SK-N-SH treated with all-trans-retinoic acid at 6 μM for 48 hours (cell line): ENCODE measurements around the gene PALB2.

ENCODE experiments used
- ATAC-seq: fragments of 200-7000 bp; cut with Tn5 transposase; 3 replicates; pipeline ENCODE4 v1.9.1; 2020; ENCODE audit warnings: mild to moderate bottlenecking, moderate library complexity
- ARNTL ChIP-seq: fragments of 450-650 bp; formaldehyde crosslinking; IDR thresholded peaks from 2 replicates; pipeline ENCODE4 v1.5.0; 2020; ENCODE audit warnings: low read depth, mild to moderate bottlenecking, moderate library complexity, borderline replicate concordance
- BACH2 ChIP-seq: fragments of 250-450 bp; sonication (Bioruptor Pico); IDR thresholded peaks from 2 replicates; pipeline ENCODE4 v1.9.0; 2021; ENCODE audit warnings: mild to moderate bottlenecking, borderline replicate concordance
- ESRRG ChIP-seq: fragments of 250-450 bp; sonication (Bioruptor Pico); IDR thresholded peaks from 2 replicates; pipeline ENCODE4 v1.6.1; 2021; ENCODE audit warnings: mild to moderate bottlenecking
- GLIS3 ChIP-seq: fragments of 250-450 bp; sonication (Bioruptor Pico); IDR thresholded peaks from 2 replicates; pipeline ENCODE4 v1.5.0; 2020; ENCODE audit warnings: mild to moderate bottlenecking, moderate library complexity
- ISL1 ChIP-seq: fragments of 250-450 bp; sonication (Bioruptor Pico); IDR thresholded peaks from 2 replicates; pipeline ENCODE4 v2.1.2; 2022; ENCODE audit warnings: mild to moderate bottlenecking, moderate library complexity
- OSR1 ChIP-seq: fragments of 250-450 bp; sonication (Bioruptor Pico); IDR thresholded peaks from 2 replicates; pipeline ENCODE4 v1.8.0; 2022; ENCODE audit warnings: moderate library complexity, mild to moderate bottlenecking, inconsistent platforms
- PATZ1 ChIP-seq: fragments of 250-450 bp; sonication (Bioruptor Pico); IDR thresholded peaks from 2 replicates; pipeline ENCODE4 v1.8.0; 2020; ENCODE audit warnings: mild to moderate bottlenecking, moderate library complexity, borderline replicate concordance
- RARB ChIP-seq: fragments of 250-450 bp; sonication (Bioruptor Pico); IDR thresholded peaks from 2 replicates; pipeline ENCODE4 v1.8.0; 2021; ENCODE audit warnings: mild to moderate bottlenecking, moderate library complexity
- SNAI2 ChIP-seq: fragments of 250-450 bp; sonication (Bioruptor Pico); IDR thresholded peaks from 2 replicates; pipeline ENCODE4 v1.5.0; 2020; ENCODE audit warnings: mild to moderate bottlenecking, moderate library complexity
- TCF4 ChIP-seq: fragments of 250-450 bp; sonication (Bioruptor Pico); IDR thresholded peaks from 2 replicates; pipeline ENCODE4 v1.8.0; 2021; ENCODE audit warnings: mild to moderate bottlenecking, moderate library complexity, borderline replicate concordance
- TOX ChIP-seq: fragments of 250-450 bp; sonication (Bioruptor Pico); IDR thresholded peaks from 2 replicates; pipeline ENCODE4 v1.8.0; 2021; ENCODE audit warnings: mild to moderate bottlenecking, moderate library complexity, borderline replicate concordance
- ZFP3 ChIP-seq: fragments of 250-450 bp; sonication (Bioruptor Pico); IDR thresholded peaks from 2 replicates; pipeline ENCODE4 v1.5.0; 2020; ENCODE audit warnings: mild to moderate bottlenecking, moderate library complexity
- ZFP30 ChIP-seq: fragments of 450-650 bp; formaldehyde crosslinking; IDR thresholded peaks from 2 replicates; pipeline ENCODE4 v1.5.0; 2022; ENCODE audit warnings: mild to moderate bottlenecking, moderate library complexity
- ZNF565 ChIP-seq: fragments of 450-650 bp; formaldehyde crosslinking; conservative IDR thresholded peaks from 2 replicates; pipeline ENCODE4 v1.5.0; 2020; ENCODE audit warnings: low read depth, mild to moderate bottlenecking, moderate library complexity
- ZNF70 ChIP-seq: fragments of 450-650 bp; formaldehyde crosslinking; IDR thresholded peaks from 2 replicates; pipeline ENCODE4 v1.5.0; 2020; ENCODE audit warnings: mild to moderate bottlenecking, moderate library complexity
- ZNF8 ChIP-seq: fragments of 450-650 bp; formaldehyde crosslinking; IDR thresholded peaks from 2 replicates; pipeline ENCODE4 v1.5.0; 2020; ENCODE audit warnings: mild to moderate bottlenecking, moderate library complexity
- TF ChIP-seq, protein P1 (sequence below): fragments of 250-450 bp; sonication (Bioruptor Pico); IDR thresholded peaks from 2 replicates; pipeline ENCODE4 v1.5.0; 2020; ENCODE audit warnings: mild to moderate bottlenecking, moderate library complexity
- TF ChIP-seq, protein P2 (sequence below): fragments of 250-450 bp; sonication (Bioruptor Pico); IDR thresholded peaks from 2 replicates; pipeline ENCODE4 v1.8.0; 2021; ENCODE audit warnings: low read depth, mild to moderate bottlenecking, moderate library complexity, borderline replicate concordance
- TF ChIP-seq, protein P3 (sequence below): fragments of 250-450 bp; sonication (Bioruptor Pico); IDR thresholded peaks from 2 replicates; pipeline ENCODE4 v1.5.1; 2021; ENCODE audit warnings: mild to moderate bottlenecking, moderate library complexity
- TF ChIP-seq, protein P4 (sequence below): fragments of 250-450 bp; sonication (Bioruptor Pico); IDR thresholded peaks from 2 replicates; pipeline ENCODE4 v1.5.1; 2020; ENCODE audit warnings: low read depth, mild to moderate bottlenecking, moderate library complexity

Gene PALB2

DNA sequence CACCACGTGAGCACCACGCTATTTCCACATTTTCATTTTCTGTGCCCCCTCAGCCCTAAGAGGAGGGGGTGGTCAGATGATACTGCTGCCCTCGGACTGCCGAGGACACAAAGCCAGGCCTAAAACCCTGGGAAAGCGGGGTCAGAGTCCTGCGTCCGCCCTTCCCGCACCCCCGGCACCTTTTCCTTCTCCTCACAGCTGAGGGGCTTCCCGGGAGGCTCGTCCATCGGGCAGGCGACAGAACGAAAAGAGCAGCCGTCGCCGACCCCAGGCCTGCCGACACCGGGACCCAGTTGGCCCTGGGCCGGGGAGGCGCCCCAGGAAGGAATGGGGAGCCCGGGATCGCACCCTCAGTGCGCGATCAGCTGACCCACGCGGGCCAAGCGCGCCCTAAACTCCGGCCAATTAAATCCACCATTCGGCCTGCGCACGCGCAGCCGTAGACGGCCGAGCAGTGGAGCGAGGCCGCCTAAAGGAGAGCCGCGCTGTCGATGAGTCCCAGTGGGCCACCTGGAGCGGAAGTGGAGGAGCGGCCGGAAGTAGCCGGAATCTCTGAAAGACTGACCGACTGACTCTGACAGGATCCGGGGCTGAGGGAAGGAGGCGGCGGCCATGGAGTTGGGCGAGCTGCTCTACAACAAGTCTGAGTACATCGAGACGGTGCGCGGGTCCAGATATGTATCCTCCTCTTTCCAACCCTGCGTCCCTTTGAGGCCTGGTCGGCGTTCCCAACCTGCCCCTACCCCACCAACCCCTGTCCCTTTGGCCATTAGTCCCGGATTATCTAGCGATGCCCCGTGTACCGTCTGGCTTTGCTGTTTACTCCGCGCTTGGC lies at the start of gene PALB2, which contains the start of gene DCTN5:
Gene PALB2 (minus strand): TSS at position 380 of the 835 bp plus-strand sequence. CDS start 153 bp downstream, at position 227.
Gene DCTN5 (plus strand): TSS at position 536 of the 835 bp plus-strand sequence. CDS start 77 bp downstream, at position 613.
- no peak for TF ChIP-seq ZNF70 (CRISPR knock-in tag)
- TF ChIP-seq TOX (CRISPR knock-in tag): no peak
- TF ChIP-seq BACH2 (CRISPR knock-in tag): no peak
- TF ChIP-seq, protein P1, sequence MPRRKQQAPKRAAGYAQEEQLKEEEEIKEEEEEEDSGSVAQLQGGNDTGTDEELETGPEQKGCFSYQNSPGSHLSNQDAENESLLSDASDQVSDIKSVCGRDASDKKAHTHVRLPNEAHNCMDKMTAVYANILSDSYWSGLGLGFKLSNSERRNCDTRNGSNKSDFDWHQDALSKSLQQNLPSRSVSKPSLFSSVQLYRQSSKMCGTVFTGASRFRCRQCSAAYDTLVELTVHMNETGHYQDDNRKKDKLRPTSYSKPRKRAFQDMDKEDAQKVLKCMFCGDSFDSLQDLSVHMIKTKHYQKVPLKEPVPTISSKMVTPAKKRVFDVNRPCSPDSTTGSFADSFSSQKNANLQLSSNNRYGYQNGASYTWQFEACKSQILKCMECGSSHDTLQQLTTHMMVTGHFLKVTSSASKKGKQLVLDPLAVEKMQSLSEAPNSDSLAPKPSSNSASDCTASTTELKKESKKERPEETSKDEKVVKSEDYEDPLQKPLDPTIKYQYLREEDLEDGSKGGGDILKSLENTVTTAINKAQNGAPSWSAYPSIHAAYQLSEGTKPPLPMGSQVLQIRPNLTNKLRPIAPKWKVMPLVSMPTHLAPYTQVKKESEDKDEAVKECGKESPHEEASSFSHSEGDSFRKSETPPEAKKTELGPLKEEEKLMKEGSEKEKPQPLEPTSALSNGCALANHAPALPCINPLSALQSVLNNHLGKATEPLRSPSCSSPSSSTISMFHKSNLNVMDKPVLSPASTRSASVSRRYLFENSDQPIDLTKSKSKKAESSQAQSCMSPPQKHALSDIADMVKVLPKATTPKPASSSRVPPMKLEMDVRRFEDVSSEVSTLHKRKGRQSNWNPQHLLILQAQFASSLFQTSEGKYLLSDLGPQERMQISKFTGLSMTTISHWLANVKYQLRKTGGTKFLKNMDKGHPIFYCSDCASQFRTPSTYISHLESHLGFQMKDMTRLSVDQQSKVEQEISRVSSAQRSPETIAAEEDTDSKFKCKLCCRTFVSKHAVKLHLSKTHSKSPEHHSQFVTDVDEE: 0 out of 2 replicates have a peak, but pooled peaks have one; percentile 20
- no peak for TF ChIP-seq ESRRG (CRISPR knock-in tag)
- no peak for TF ChIP-seq SNAI2
- TF ChIP-seq, protein P2, sequence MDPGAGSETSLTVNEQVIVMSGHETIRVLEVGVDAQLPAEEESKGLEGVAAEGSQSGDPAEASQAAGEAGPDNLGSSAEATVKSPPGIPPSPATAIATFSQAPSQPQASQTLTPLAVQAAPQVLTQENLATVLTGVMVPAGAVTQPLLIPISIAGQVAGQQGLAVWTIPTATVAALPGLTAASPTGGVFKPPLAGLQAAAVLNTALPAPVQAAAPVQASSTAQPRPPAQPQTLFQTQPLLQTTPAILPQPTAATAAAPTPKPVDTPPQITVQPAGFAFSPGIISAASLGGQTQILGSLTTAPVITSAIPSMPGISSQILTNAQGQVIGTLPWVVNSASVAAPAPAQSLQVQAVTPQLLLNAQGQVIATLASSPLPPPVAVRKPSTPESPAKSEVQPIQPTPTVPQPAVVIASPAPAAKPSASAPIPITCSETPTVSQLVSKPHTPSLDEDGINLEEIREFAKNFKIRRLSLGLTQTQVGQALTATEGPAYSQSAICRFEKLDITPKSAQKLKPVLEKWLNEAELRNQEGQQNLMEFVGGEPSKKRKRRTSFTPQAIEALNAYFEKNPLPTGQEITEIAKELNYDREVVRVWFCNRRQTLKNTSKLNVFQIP (CRISPR knock-in tag): no peak
- peak; percentile 99 for ATAC-seq

DNA sequence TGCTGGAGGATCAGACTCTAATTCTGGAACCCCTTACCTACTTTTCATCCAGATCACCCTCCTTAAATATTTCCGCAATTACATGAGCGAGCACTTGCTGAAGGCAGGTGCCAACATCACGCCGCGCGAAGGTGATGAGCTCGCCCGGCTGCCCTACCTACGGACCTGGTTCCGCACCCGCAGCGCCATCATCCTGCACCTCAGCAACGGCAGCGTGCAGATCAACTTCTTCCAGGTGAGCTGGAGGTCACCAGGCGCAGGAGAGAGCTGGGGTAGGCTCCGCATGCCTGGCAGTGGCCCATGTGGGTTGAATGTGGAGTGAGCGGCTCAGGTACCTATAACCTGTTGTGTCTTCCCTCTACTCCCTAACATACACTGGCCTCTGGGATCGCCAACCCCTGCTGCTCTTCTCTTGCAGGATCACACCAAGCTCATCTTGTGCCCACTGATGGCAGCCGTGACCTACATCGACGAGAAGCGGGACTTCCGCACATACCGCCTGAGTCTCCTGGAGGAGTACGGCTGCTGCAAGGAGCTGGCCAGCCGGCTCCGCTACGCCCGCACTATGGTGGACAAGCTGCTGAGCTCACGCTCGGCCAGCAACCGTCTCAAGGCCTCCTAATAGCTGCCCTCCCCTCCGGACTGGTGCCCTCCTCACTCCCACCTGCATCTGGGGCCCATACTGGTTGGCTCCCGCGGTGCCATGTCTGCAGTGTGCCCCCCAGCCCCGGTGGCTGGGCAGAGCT lies 48.5 kb upstream of the PALB2 start:
- no peak for ATAC-seq
- TF ChIP-seq PATZ1 (CRISPR knock-in tag): no peak
- TF ChIP-seq ARNTL (CRISPR knock-in tag): no peak
- TF ChIP-seq TCF4: no peak
- TF ChIP-seq ZNF8: no peak
- TF ChIP-seq, protein P3, sequence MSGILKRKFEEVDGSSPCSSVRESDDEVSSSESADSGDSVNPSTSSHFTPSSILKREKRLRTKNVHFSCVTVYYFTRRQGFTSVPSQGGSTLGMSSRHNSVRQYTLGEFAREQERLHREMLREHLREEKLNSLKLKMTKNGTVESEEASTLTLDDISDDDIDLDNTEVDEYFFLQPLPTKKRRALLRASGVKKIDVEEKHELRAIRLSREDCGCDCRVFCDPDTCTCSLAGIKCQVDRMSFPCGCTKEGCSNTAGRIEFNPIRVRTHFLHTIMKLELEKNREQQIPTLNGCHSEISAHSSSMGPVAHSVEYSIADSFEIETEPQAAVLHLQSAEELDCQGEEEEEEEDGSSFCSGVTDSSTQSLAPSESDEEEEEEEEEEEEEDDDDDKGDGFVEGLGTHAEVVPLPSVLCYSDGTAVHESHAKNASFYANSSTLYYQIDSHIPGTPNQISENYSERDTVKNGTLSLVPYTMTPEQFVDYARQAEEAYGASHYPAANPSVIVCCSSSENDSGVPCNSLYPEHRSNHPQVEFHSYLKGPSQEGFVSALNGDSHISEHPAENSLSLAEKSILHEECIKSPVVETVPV (CRISPR knock-in tag): no peak
- no peak for TF ChIP-seq OSR1 (CRISPR knock-in tag)
- TF ChIP-seq GLIS3 (CRISPR knock-in tag): no peak
- TF ChIP-seq, protein P1: no peak
- no peak for TF ChIP-seq RARB
- TF ChIP-seq SNAI2: no peak
- TF ChIP-seq, protein P2 (CRISPR knock-in tag): no peak
- no peak for TF ChIP-seq BACH2 (CRISPR knock-in tag)
- TF ChIP-seq ZNF565 (CRISPR knock-in tag): no peak
- TF ChIP-seq, protein P4, sequence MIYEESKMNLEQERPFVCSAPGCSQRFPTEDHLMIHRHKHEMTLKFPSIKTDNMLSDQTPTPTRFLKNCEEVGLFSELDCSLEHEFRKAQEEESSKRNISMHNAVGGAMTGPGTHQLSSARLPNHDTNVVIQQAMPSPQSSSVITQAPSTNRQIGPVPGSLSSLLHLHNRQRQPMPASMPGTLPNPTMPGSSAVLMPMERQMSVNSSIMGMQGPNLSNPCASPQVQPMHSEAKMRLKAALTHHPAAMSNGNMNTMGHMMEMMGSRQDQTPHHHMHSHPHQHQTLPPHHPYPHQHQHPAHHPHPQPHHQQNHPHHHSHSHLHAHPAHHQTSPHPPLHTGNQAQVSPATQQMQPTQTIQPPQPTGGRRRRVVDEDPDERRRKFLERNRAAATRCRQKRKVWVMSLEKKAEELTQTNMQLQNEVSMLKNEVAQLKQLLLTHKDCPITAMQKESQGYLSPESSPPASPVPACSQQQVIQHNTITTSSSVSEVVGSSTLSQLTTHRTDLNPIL: no peak
- no peak for TF ChIP-seq ZFP30 (CRISPR knock-in tag)
- no peak for TF ChIP-seq ISL1
- no peak for TF ChIP-seq ESRRG (CRISPR knock-in tag)
- TF ChIP-seq ZFP3 (CRISPR knock-in tag): no peak
